ENCODE data around the gene TMEM156. TPM values are rescaled to one million over a fixed set of nuclear protein-coding genes. Genes with fewer than 3 reads are reported as not detected.

TMEM156 gene
- total and polyA plus RNA-seq, 8 donors = 0.37 to 1.8 (median 0.80) TPM; not detected in 4

DNA sequence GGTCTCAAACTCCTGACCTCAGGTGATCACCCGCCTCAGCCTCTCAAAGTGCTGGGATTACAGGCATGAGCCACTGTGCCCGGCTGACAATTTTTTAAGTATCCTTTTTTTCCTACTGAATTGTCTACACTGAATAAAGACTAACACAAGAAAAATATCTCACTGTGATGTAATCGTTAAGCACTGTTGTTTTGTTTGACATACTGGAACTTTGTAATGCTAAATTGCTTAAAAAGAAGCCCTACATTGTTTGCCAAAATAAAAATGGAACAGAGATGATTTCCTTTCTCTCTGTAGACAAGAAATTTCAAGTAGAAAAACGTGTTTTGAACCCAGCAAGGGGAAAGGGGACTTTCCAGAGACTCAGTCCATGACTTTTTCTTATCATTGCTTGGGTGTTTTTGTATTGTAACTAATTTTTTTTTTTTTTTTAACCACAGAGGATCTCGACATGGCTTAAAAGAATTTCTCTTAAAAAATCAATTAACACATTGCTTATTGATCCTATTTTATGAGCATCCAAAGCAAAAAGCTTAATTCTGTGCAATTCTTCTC lies 74.9 kb downstream of the TMEM156 start:
- Histone ChIP-seq H3K4me1 (peaks cover 0 to 10% (median 0%) of the 10 kb centered on the region in 4 donors), H3K27me3 (no peaks in the 10 kb centered on the region), H3K36me3 (no peaks in the 10 kb centered on the region), H3K27ac (peak overlapping the region in 1 of 5 donors; percentile 4), H3K9me3 (no peaks in the 10 kb centered on the region), H3K4me3 (no peak overlapping the region)
- intact Hi-C loops (cut with DNase I; ENCODE audit: low total_unique reads) = no loop called here
- 51 to 58% (median 55%) methylated on average over 5 of the region's 5 CpGs for WGBS, 5 donors
- peak in 1 of 2 donors; percentile 41 for DNase-seq
- TF ChIP-seq POLR2AphosphoS5 (IDR thresholded peaks at IDR 0.05) (no peak), POLR2A (IDR thresholded peaks at IDR 0.05) (no peak)
- TF ChIP-seq, protein P1, sequence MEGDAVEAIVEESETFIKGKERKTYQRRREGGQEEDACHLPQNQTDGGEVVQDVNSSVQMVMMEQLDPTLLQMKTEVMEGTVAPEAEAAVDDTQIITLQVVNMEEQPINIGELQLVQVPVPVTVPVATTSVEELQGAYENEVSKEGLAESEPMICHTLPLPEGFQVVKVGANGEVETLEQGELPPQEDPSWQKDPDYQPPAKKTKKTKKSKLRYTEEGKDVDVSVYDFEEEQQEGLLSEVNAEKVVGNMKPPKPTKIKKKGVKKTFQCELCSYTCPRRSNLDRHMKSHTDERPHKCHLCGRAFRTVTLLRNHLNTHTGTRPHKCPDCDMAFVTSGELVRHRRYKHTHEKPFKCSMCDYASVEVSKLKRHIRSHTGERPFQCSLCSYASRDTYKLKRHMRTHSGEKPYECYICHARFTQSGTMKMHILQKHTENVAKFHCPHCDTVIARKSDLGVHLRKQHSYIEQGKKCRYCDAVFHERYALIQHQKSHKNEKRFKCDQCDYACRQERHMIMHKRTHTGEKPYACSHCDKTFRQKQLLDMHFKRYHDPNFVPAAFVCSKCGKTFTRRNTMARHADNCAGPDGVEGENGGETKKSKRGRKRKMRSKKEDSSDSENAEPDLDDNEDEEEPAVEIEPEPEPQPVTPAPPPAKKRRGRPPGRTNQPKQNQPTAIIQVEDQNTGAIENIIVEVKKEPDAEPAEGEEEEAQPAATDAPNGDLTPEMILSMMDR (IDR thresholded peaks at IDR 0.05) = no peak

DNA sequence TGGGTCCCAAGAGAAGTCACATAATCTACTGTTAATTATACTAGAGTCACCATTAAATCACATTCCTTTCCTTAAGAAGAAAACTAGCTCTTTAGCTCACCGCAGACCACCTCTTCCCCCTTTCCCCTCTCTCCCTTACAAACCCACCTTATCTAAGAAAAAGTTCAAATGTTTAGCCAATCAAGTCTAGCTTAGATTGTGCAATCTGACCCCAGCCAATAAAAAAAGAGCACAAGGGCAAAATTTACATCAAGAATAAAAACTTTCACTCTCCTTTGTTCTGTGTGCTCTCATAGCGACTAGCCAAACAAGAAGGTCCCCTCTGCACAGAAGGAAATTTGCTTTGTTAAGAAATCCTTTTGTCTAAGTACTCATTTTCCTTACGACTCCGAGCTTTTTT lies 76.3 kb downstream of the TMEM156 start:
- intact Hi-C loops (cut with DNase I; ENCODE audit: low total_unique reads) = no loop called here
- Histone ChIP-seq H3K4me1 (peaks cover 0 to 16% (median 0%) of the 10 kb centered on the region in 4 donors), H3K4me3 (no peak overlapping the region), H3K27ac (no peak overlapping the region), H3K9me3 (no peaks in the 10 kb centered on the region), H3K27me3 (no peaks in the 10 kb centered on the region), H3K36me3 (no peaks in the 10 kb centered on the region)
- 44 to 73% (median 64%) methylated on average over 4 of the region's 4 CpGs for WGBS, 5 donors
- no peak for DNase-seq
- TF ChIP-seq EP300 (IDR thresholded peaks at IDR 0.05) = no peak
- TF ChIP-seq, protein P1 (IDR thresholded peaks at IDR 0.05) = no peak
- TF ChIP-seq POLR2A (IDR thresholded peaks at IDR 0.05) = no peak
- no peak for TF ChIP-seq POLR2AphosphoS5 (IDR thresholded peaks at IDR 0.05)

DNA sequence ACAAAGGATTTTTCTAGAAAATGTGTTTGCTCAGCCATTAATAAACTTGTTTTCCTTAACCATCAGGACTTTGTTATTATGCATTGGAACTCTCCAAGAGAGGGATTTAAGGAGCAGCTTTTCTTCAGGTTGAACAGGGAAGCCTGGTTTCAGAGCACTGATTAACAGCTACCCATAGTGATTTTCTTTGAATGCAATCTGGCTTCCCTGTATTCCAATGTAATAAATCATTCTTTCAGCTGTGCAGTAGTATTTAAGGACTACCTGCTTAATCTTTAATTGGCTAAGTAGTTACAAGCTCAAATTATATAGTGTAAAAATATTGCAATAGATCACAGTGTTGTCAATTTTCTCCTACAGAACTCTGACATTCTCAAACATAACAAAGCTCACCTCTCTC lies 77.5 kb downstream of the TMEM156 start:
- DNase-seq = no peak
- H3K27ac ChIP-seq = no peak overlapping the region

DNA sequence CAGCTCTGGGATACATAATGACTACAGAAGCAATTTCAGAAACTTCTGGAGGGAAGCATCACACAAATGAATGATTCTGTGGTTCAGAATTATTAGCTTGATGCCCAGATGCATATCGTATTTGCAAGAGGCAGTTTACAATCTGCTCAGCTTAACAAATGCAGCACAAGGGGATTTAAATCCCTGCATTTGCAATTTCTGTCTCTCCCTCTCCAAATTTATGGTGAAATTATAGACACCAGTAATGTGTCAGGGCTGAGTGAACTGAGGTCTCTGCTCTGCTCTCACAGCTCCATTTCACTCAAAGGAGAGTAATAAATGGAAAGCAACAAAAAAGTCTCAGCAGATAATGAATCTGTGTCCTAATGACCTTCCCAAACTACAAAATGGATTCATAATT lies 80.2 kb downstream of the TMEM156 start:
- Histone ChIP-seq H3K27ac (peak overlapping the region in 1 of 5 donors; percentile 16), H3K36me3 (no peaks in the 10 kb centered on the region), H3K27me3 (no peaks in the 10 kb centered on the region), H3K4me1 (peaks cover 0 to 30% (median 14%) of the 10 kb centered on the region in 4 donors), H3K9me3 (no peaks in the 10 kb centered on the region), H3K4me3 (no peak overlapping the region)
- DNase-seq = no peak
- 8 to 58% (median 25%) methylated on average over 1 of the region's 1 CpG for WGBS, 5 donors
- intact Hi-C loops (cut with DNase I; ENCODE audit: low total_unique reads) = no loop called here
- TF ChIP-seq POLR2AphosphoS5 (IDR thresholded peaks at IDR 0.05) = no peak
- TF ChIP-seq, protein P1 (IDR thresholded peaks at IDR 0.05) = no peak
- no peak for TF ChIP-seq POLR2A (IDR thresholded peaks at IDR 0.05)
- TF ChIP-seq EP300 (IDR thresholded peaks at IDR 0.05) = no peak

More for the DNA sequence above, 77.5 kb downstream of the TMEM156 start:
- intact Hi-C loops (cut with DNase I; ENCODE audit: low total_unique reads) = no loop called here
- no peaks in the 10 kb centered on the region for H3K27me3 ChIP-seq
- no peaks in the 10 kb centered on the region for H3K9me3 ChIP-seq
- peaks cover 0 to 25% (median 4%) of the 10 kb centered on the region in 4 donors for H3K4me1 ChIP-seq
- H3K4me3 ChIP-seq = no peak overlapping the region
- TF ChIP-seq EP300 (IDR thresholded peaks at IDR 0.05) (no peak), POLR2AphosphoS5 (IDR thresholded peaks at IDR 0.05) (no peak), POLR2A (IDR thresholded peaks at IDR 0.05) (no peak)
- TF ChIP-seq, protein P1 (IDR thresholded peaks at IDR 0.05) = no peak
- H3K36me3 ChIP-seq = no peaks in the 10 kb centered on the region
